Epithelial cell of proximal tubule (primary cell): ENCODE data around the gene AGK. TPM values are rescaled to one million over a fixed set of nuclear protein-coding genes. Genes with fewer than 3 reads are reported as not detected.

Experiments
- DNase-seq: peaks from one replicate; pipeline ENCODE4 v3.0.0-alpha.2; 2011; ENCODE audit warnings: low read depth
- H3K4me3 ChIP-seq: 2 replicates; pipeline ENCODE4 v1.5.1; 2011; ENCODE audit warnings: low read depth, mild to moderate bottlenecking, low read length
- CTCF ChIP-seq: conservative IDR thresholded peaks from 2 replicates; pipeline ENCODE4 v1.5.1; 2012; ENCODE audit warnings: low read depth, mild to moderate bottlenecking, low read length
- total RNA-seq: library from RNA; depleted of rRNA; stranded (reverse); fragments of >200 nt; gene quantifications from 2 replicates; pipeline ENCODE4 v1.2.3, GENCODE V29; 2015

Gene AGK
- total RNA-seq, 1 donor from 2014 or later: 28.4 TPM

GRCh38 chr7:141586878-141587277, 35.7 kb downstream of the AGK start:
- no peak overlapping the region for H3K4me3 ChIP-seq
- TF ChIP-seq CTCF: no peak
- no peak for DNase-seq

DNA sequence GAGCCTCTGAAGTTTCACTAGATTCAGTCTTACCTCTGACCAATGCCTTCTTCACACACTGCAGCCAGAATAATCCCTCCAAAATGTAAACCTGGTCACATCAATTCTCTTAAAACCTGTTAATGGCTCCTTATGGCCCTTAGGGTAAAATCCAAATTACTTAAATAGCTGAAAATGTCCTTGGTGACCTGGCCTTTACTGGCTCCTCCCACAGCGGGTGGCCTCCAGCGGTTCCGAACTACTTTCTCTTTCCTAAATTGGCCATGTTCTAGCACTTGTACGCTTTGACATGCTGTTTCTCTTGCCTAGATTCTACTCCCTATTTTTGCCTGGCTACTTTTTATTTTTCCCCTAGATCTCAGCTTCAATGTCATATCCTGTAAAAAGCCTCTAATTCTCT, 36.1 kb downstream of the AGK start:
- no peak overlapping the region for H3K4me3 ChIP-seq
- no peak for TF ChIP-seq CTCF
- no peak for DNase-seq

GRCh38 chr7:141588912-141589311, 37.7 kb downstream of the AGK start:
- no peak for TF ChIP-seq CTCF

GRCh38 chr7:141590071-141590470, 38.9 kb downstream of the AGK start:
- no peak for TF ChIP-seq CTCF
- no peak for DNase-seq
- no peak overlapping the region for H3K4me3 ChIP-seq

More at GRCh38 chr7:141588912-141589311, 37.7 kb downstream of the AGK start:
- no peak for DNase-seq
- no peak overlapping the region for H3K4me3 ChIP-seq

DNA sequence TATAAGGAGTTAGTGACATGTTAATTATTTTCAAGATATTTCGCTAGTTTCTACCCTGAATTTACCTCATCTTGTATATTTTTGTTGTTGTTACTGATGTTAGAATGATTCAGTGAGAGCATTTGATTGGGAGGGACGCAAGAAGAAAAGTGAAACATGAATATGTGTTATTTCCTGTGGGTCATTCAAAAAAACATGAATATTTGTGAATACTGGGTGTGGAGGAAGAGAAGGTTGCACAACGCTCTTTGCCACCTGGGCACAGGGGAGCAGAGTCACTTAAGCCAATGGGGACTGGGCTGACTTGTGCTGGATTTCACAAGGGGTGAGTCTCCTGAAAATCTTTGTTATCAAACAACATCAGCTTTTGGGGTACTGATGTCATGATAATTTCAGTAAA, 39.5 kb downstream of the AGK start:
- no peak overlapping the region for H3K4me3 ChIP-seq
- DNase-seq: no peak

DNA sequence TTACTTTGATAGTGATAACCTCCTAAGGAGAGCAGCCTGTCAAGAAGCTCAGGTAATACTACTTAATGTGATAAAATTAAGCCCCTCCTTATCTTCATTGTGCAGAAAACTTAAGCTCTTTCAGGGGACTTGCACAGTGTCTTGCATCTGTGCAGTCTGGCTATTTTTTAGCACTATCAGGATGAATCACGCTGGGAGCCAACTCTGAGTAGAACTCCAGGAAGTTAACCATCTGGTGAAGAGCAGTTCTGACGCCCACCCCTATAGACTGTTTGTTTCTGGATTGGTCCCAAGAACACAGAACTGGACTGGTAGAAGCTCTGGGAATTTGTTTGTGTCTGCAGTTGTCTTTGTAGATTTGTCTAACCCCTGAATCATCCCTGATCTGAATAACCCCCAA, 41.9 kb downstream of the AGK start:
- DNase-seq: no peak
- no peak overlapping the region for H3K4me3 ChIP-seq
- no peak for TF ChIP-seq CTCF

More for the DNA sequence above, 39.5 kb downstream of the AGK start:
- TF ChIP-seq CTCF: no peak

DNA sequence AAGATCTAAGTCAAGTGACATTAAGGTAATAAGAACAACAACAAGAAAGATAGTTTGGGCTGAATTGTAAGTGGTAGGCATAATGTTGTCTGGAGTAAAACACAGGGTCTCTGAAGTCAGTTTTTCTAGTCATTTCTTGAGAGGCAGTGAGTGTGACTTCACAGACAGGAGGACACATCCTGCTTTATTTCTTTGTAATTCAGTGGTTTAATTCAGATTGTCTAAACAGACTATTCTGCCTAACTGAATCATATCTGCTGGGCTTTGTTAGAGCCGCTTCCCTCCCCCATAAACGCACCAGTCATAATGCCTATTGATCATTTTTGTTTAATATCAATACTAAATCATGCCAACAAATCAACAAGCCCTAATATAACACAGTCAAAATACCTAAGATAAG, 46.8 kb downstream of the AGK start:
- H3K4me3 ChIP-seq: no peak overlapping the region
- DNase-seq: no peak
- no peak for TF ChIP-seq CTCF
